Chondrocyte (in vitro differentiated cells): ENCODE data around the gene PRUNE2. TPM values are rescaled to one million over a fixed set of nuclear protein-coding genes. Genes with fewer than 3 reads are reported as not detected.

ENCODE experiments used
- DNase-seq: peaks from one replicate; pipeline ENCODE4 v3.0.0; 2021; ENCODE audit warnings: mixed read lengths, low spot score
- H3K27ac Mint-ChIP-seq: one replicate; pipeline ENCODE4 v1.8.0; 2021; ENCODE audit warnings: mild to moderate bottlenecking, moderate library complexity, mixed read lengths; ENCODE audit not compliant: unreplicated experiment
- H3K27me3 Mint-ChIP-seq: 2 replicates; pipeline ENCODE4 v1.8.0; 2021; ENCODE audit warnings: low read depth, mixed read lengths
- H3K36me3 Mint-ChIP-seq: 2 replicates; pipeline ENCODE4 v1.8.0; 2021; ENCODE audit warnings: low read depth, mixed read lengths
- H3K4me1 Mint-ChIP-seq: 2 replicates; pipeline ENCODE4 v1.8.0; 2021; ENCODE audit warnings: low read depth, mild to moderate bottlenecking, mixed read lengths
- H3K4me3 Mint-ChIP-seq: one replicate; pipeline ENCODE4 v1.8.0; 2021; ENCODE audit warnings: mild to moderate bottlenecking, moderate library complexity, mixed read lengths; ENCODE audit not compliant: unreplicated experiment
- H3K9me3 Mint-ChIP-seq: 2 replicates; pipeline ENCODE4 v1.8.0; 2021; ENCODE audit warnings: low read depth, mixed read lengths
- CTCF ChIP-seq: fragments of 200-600 bp; sonication (generic); IDR thresholded peaks from 2 replicates; pipeline ENCODE4 v1.5.0; 2021; ENCODE audit warnings: antibody characterized with exemption, mild to moderate bottlenecking, moderate library complexity
- total RNA-seq: library from RNA; stranded (reverse); gene quantifications from 3 replicates; pipeline ENCODE4 v1.2.1, GENCODE V29; 2021

Gene PRUNE2
- total RNA-seq, 1 donor from 2014 or later = 10.5 TPM

GRCh38 chr9:76882686-76883085 is 23.2 kb downstream of the PRUNE2 start:
- Mint-ChIP-seq H3K27ac (no peak overlapping the region), H3K4me3 (no peak overlapping the region)

GRCh38 chr9:76880210-76880609 is 25.7 kb downstream of the PRUNE2 start:
- Mint-ChIP-seq H3K4me1 (peaks cover 10% of the 10 kb centered on the region), H3K36me3 (no peaks in the 10 kb centered on the region), H3K27ac (no peak overlapping the region), H3K9me3 (peaks cover 2% of the 10 kb centered on the region), H3K4me3 (no peak overlapping the region), H3K27me3 (no peaks in the 10 kb centered on the region)
- TF ChIP-seq CTCF = no peak
- DNase-seq = no peak

More at GRCh38 chr9:76882686-76883085, 23.2 kb downstream of the PRUNE2 start:
- no peak for DNase-seq
- Mint-ChIP-seq H3K4me1 (peaks cover 5% of the 10 kb centered on the region), H3K27me3 (no peaks in the 10 kb centered on the region), H3K36me3 (no peaks in the 10 kb centered on the region), H3K9me3 (no peaks in the 10 kb centered on the region)
- TF ChIP-seq CTCF = no peak

- H3K4me3 Mint-ChIP-seq = no peak overlapping the region
- no peaks in the 10 kb centered on the region for H3K36me3 Mint-ChIP-seq
- TF ChIP-seq CTCF = no peak
- H3K4me1 Mint-ChIP-seq = peaks cover 10% of the 10 kb centered on the region
- no peak for DNase-seq
- H3K27me3 Mint-ChIP-seq = no peaks in the 10 kb centered on the region
- H3K9me3 Mint-ChIP-seq = peaks cover 2% of the 10 kb centered on the region
- H3K27ac Mint-ChIP-seq = no peak overlapping the region
These were observed 27.0 kb downstream of the PRUNE2 start for GRCh38 chr9:76878933-76879332.

GRCh38 chr9:76877961-76878360 is 28.0 kb downstream of the PRUNE2 start:
- H3K9me3 Mint-ChIP-seq = peaks cover 2% of the 10 kb centered on the region
- no peak for DNase-seq

GRCh38 chr9:76876098-76876497 is 29.8 kb downstream of the PRUNE2 start:
- peaks cover 6% of the 10 kb centered on the region for H3K27me3 Mint-ChIP-seq
- H3K4me3 Mint-ChIP-seq = no peak overlapping the region
- TF ChIP-seq CTCF = no peak
- H3K9me3 Mint-ChIP-seq = peaks cover 2% of the 10 kb centered on the region
- DNase-seq = no peak
- peak overlapping the region; percentile 82 for H3K27ac Mint-ChIP-seq
- H3K36me3 Mint-ChIP-seq = no peaks in the 10 kb centered on the region
- H3K4me1 Mint-ChIP-seq = peaks cover 16% of the 10 kb centered on the region

More at GRCh38 chr9:76877961-76878360, 28.0 kb downstream of the PRUNE2 start:
- no peak for TF ChIP-seq CTCF
- no peak overlapping the region for H3K4me3 Mint-ChIP-seq
- H3K4me1 Mint-ChIP-seq = peaks cover 16% of the 10 kb centered on the region
- H3K36me3 Mint-ChIP-seq = no peaks in the 10 kb centered on the region
- H3K27ac Mint-ChIP-seq = no peak overlapping the region
- H3K27me3 Mint-ChIP-seq = peaks cover 2% of the 10 kb centered on the region
